ENCODE results near the gene RAB8A. TPM values are rescaled to one million over a fixed set of nuclear protein-coding genes. Genes with fewer than 3 reads are reported as not detected.
A peak's percentile ranks its signal among the peaks of the same experiment; 100 is the strongest.

The RAB8A gene
- polyA plus RNA-seq (ENCODE audit: insufficient read length) = 87.0 TPM
- long read RNA-seq, donor 1, transcript RAB8A-201 (8 exons, 2,827 nt) = major isoform, 30 of 39 reads
- long read RNA-seq, donor 1, partial matches to known transcripts = 7 of 39 reads
- long read RNA-seq, donor 1, other reads (novel, unspliced or antisense) = 0 of 39 reads
- long read RNA-seq, donor 2, transcript RAB8A-201 (8 exons, 2,827 nt) = major isoform, 37 of 39 reads
- long read RNA-seq, donor 2, partial matches to known transcripts = 0 of 39 reads
- long read RNA-seq, donor 2, other reads (novel, unspliced or antisense) = 0 of 39 reads
- long read RNA-seq, donor 3, transcript RAB8A-201 (8 exons, 2,827 nt) = major isoform, 18 of 20 reads
- long read RNA-seq, donor 3, partial matches to known transcripts = 0 of 20 reads
- long read RNA-seq, donor 3, other reads (novel, unspliced or antisense) = 0 of 20 reads
- long read RNA-seq, donor 4, partial matches to known transcripts = 0 of 4 reads
- long read RNA-seq, donor 4, other reads (novel, unspliced or antisense) = 0 of 4 reads
- long read RNA-seq, donor 5, transcript RAB8A-201 (8 exons, 2,827 nt) = major isoform, 37 of 39 reads
- long read RNA-seq, donor 5, partial matches to known transcripts = 0 of 39 reads
- long read RNA-seq, donor 5, other reads (novel, unspliced or antisense) = 0 of 39 reads
- long read RNA-seq, donor 6, transcript RAB8A-201 (8 exons, 2,827 nt) = major isoform, 31 of 68 reads
- long read RNA-seq, donor 6, partial matches to known transcripts = 36 of 68 reads
- long read RNA-seq, donor 6, other reads (novel, unspliced or antisense) = 0 of 68 reads
- long read RNA-seq, donor 7, transcript RAB8A-201 (8 exons, 2,827 nt) = major isoform, 43 of 43 reads
- long read RNA-seq, donor 7, partial matches to known transcripts = 0 of 43 reads
- long read RNA-seq, donor 7, other reads (novel, unspliced or antisense) = 0 of 43 reads
- long read RNA-seq, donor 8, transcript RAB8A-201 (8 exons, 2,827 nt) = major isoform, 16 of 16 reads
- long read RNA-seq, donor 8, partial matches to known transcripts = 0 of 16 reads
- long read RNA-seq, donor 8, other reads (novel, unspliced or antisense) = 0 of 16 reads

DNA sequence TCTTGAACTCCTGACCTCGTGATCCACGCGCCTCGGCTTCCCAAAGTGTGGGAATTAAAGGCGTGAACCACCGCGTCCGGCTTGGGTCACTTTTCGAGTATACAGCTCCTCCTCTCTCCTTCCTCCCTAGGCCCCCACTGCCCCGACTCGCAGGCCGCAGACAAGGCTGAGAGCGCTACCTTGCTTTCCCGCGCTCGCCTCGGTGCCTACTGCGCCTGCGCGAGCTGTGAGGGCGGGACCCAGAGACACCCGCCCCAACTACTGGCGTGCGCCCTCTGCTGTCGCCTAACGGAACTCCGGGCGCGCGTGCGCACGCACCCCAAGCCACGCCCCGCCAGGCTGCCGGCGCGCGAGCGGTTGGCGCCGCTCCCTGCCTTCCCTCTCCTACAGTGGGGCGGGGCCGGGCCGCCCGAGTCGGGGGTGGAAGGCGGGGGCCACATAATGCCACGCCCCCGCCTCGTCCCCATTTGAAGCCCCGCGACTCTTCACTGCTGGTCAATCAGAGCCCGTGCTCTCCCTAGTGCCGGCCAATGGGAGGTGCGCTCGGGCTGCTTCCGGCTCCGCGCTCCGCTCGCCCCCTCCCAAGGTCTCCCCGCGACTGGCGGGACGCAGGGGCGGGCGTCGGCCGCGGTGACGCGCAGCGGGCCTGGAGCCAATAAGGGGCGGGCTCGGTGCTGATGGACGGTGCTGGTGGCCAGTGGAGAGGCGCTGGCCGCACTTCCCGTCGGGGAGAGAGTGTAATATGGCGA is at the start of gene RAB8A:
RAB8A (plus strand) TSS at position 730 of the 749 bp plus-strand sequence; CDS start at position 743, 13 bp downstream.
- peak; percentile 98 for DNase-seq

DNA sequence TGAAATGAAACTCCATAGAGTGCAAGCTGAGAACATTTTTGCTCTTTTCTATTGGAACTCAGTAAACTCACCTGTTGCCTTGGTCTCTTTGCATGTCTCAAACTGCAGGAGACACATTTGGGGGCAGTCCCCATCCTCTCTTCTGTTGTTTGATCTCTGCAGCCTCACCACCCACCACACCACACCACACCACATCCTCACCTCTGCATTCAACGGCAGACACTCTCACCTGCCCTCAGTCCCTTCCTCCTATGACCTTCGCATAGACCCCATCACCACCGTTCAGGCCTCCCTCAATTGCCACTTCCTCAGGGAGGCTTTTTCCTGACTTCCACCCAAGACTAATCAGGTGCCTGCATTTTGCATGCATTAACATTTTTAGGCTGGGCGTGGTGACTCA is 49.7 kb upstream of the RAB8A start:
- DNase-seq = no peak

DNA sequence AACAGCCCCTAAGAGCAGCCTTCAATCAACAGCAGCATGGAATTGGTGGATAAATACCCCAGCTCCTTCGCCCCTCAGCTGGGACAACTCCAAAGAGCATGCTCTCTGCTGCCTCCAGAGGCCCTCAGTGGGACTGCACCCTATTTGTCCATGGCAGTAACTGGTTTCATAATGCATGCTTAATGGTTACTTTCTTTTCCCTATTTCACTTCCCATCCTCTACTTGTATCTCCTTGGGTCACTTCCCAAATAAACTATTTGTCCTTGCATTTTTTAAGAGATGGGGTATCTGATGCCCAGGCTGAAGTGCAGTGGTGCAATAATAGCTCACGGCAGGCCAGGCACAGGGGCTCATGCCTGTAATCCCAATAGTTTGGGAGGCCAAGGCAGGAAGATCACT is 48.9 kb upstream of the RAB8A start:
- DNase-seq = no peak

DNA sequence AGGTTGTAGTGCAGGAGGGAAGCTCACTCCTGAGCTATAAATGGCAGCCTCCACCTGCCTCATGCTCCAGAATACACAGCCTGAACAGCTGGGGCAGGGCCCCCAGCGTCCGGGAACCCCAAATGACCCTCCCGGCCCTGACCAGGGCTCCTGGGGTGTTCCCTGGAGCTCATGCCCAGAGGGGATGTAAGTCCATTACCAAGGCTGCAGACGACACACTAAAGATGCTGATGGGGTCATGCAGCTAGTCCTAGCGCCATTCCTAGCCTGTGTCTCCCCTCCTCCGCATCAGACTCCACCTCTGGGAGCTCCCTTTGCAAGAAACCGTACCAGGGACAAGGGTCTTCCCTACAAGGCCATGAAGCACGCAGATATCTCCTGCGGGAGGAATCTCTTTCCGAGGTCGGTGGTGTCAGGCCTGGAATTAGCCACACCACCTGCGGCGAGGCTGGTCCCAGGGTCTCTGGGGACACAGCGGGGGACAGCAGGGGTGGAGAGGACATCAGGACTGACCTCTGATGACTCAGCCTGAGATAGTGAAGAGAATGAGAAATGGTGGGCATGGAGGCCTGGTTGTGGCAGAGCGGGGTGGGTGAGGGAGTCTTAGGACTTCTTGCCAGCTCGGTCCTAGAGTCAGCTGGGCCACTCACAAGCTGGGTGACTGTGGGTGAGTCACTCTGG is 47.3 kb upstream of the RAB8A start:
- no peak for DNase-seq

- no peak for DNase-seq
Measured at GRCh38 chr19:16066611-16067104, 45.0 kb upstream of the RAB8A start.

- no peak for DNase-seq
Measured at GRCh38 chr19:16067205-16067938, 44.3 kb upstream of the RAB8A start.

GRCh38 chr19:16068696-16069259 is 42.9 kb upstream of the RAB8A start:
- DNase-seq = no peak

DNA sequence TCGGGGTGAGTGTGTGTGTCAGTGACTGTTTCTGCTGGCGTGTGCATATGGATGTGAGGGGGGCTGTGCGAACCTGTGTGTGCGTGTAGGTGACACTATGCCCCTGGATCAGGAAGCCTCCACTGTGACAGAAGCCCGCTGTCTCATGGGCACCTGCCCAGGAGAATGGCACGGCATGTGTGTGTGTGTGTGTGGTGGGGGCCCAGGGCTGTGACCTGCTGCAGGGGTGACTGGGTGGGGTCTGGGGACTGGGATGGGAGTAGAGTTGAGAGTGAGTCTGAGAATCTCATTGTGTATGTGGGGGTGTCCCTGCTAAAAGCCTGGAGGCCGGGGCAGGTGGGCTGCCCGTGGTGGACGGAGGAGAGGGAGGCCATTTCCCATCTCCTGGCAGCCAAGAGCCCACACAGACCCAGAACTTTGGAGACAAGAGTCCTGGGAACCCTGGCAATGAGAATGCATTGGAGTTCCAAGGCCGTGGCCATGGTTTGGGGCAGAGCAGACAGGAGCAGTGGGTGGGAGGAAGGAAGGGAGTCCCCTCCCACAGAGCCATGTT is 41.8 kb upstream of the RAB8A start:
- no peak for DNase-seq

DNA sequence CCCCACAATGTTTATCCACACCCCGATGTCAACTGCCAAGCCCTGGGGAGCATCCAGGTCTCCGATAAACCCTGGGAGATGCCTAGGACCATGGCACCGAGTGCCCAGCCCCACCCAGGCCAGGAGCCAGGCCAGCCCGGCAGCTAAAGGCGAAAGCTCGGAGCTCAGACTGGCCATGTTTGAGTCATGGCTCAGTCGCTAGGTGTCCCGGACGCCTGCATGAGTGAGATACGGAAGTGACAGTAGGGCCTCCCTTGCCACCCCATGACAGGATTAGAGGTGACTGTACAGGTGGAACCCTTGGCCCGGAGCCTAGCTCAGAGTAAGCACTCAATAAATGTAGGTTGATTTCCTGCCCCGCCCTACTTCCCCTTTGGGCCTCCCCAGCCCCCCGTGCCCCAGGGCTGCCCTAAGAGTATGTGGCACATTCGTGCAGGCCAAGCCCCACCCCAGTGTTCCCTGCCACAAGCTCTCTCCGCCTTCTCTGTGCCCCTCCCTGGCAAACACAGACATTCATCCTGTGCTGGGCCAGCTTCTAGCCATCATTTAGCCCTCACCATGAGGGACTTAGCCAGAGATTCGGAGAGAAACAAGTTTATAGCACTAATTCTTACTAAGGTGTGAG is 41.2 kb upstream of the RAB8A start:
- DNase-seq = no peak

DNA sequence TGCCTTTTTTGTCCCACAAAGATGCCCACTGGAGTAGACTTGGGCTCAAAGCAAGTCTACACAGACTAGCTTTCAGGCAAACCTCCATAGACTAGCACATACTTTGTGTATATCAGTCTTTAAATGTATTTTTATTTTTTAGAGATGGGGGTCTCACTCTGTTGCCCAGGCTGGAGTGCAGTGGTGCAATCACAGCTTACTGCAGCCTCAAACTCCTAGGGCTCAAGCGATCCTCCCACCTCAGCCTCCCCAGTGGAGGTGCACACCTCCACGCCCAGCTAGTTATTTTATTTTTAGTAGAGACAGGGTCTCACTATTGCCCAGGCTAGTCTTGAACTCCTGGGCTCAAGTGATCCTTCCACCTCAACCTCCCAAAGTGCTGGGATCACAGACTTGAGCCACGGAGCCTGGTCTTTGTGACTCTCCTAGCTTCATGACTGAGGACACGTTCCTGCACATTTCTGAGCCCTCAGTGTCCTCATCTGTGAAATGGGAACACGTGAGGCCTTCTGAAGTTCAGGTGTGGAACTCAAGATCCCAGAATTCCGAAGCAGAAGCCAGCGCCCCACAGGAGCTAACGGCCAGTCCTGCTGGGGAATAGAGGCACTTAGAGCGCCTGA is 40.5 kb upstream of the RAB8A start:
- no peak for DNase-seq

GRCh38 chr19:16073481-16073880 is 38.2 kb upstream of the RAB8A start:
- DNase-seq = no peak

DNA sequence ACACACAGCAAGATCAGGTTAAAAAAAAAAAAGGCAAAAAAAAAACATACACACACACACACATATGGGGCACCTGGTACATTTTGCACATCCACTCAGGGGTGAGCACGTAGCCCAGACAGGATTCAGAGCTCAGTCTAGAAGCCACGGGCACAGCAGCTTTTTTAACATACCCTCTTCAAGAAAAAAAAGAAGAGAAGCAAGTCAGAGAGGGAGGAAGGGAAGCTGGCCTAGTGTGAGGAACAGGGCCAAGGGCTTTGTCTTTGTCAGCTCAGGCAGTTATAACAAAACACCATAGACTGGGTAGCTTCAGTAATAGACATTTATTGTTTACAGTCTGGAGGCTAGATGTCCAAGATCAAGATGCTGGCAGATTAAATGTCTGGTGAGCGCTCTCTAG is 37.7 kb upstream of the RAB8A start:
- no peak for DNase-seq

DNA sequence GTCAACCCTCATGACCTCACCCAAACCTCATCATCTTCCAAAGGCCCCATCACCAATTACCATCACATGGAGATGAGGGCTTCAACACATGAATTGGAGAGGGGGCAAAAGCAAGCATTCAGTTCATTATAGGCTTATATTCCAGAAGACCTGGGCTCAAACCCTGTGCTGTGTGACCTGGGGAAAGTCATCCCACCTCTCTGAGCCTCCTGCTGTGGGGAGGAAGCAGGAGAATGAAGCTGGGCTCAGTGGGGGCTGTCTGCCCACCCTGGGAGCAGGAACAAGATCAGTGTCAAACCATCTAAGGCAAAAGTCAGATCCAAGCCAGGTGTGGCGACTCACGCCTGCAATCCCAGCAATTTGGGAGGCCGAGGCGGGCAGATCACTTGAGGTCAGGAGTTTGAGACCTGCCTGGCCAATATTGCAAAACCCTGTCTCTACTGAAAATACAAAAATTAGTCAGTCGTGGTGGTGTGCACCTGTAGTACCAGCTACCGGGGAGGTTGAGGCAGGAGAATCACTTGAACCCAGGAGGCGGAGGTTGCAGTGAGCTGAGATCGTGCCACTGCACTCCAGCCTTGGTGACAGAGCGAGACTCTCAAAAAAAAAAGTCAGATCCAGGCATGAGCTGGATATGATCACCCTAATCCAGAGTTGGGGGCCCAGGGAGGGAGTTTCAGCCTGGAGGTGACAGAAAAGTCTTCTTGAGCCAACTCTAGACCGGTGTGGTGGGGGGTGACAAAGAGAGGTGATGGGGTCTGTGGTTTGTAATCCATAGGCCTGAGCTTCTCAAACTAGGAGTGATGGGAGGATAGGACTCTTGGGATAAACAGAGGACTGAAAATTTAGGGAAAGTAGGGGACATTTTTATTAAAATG is 37.0 kb upstream of the RAB8A start:
- no peak for DNase-seq

GRCh38 chr19:16075430-16076153 is 36.1 kb upstream of the RAB8A start:
- no peak for DNase-seq

GRCh38 chr19:16076154-16076957 is 35.3 kb upstream of the RAB8A start, which contains the start of gene TPM4:
Gene TPM4 (plus strand): TSS chr19:16076495. CDS start chr19:16076566, 71 bp downstream.
- DNase-seq = peak; percentile 92

Measured in left kidney (tissue), 8 donors.